GM21423 (cell line): ENCODE measurements around the gene TBC1D5.
A peak's percentile ranks its signal among the peaks of the same experiment; 100 is the strongest.

Source experiments
- ATAC-seq: cut with Tn5 transposase; IDR thresholded peaks from one replicate; pipeline ENCODE4 v1.9.1; 2021; ENCODE audit warnings: mild to moderate bottlenecking, moderate library complexity; ENCODE audit not compliant: unreplicated experiment

TBC1D5 gene

DNA sequence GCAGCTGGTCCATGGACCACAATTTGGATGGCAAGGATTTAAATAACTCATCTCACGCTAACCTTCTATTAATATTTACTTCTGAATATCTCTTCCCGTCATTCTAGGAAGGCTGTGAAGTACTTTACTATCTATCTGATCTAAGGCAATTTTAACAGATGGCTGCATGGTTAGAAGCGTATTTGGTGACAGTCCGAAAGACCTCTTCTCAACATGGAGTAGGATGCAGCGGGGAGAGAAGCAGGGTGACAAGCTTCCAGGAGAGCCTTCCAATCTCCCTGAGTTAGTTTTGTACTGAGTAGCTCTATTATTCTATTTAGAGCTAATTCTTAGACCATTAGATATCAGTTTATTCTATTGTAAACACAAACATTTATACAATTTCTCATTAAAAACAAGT is 548.3 kb downstream of the TBC1D5 start:
- no peak for ATAC-seq

DNA sequence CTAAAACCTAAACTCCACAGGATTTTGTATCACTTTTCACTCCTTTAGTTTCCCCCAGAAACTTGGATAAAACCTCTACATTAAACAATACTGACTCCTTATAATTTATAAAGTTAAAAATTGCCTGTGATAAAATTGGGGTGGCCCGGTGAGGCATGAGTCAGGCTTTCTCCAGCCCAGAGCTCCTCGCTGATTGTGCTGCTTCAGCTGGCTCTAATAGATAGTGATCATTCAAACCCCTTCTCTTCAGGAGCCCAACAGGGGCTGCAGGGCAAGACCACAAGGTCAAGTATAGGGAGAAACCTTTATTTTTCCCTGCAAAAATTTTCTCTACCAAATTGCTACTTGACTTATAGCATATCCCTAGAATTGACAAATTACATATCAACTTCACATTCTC is 549.4 kb downstream of the TBC1D5 start:
- ATAC-seq = no peak

DNA sequence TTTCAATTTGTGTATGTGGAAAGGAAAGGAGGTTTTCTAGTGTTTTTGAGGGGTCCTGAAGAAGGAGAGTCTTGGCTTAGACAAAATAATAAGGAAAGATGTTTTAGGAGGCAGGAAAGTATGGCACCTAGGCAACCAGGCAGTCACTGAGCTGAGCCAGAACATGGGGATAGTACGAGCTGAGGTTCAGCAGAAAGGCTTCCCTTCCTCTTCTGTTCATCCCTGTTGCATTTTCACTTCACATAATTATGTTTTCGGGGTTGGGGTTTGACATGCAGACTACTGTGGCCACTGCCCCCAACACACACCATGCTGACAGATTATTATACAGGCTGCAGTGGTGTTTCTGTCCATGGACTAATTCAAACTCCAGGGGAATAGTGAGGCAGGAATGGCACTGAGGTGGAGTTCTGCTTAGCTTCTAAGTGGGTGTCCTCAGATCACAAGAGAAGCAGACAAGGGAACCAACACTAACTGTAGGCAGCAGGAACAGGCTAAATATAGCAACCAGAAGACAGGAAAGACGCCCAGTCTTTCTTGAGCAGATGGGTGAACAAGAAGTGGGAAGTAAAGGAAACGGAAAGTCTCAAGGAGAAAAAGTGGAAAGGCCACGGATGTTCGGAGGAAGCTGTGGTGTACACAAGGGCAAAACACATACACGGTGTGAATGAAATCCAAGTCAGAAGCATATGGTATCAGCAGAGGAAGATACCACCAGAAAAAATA is 551.9 kb downstream of the TBC1D5 start:
- ATAC-seq = no peak

DNA sequence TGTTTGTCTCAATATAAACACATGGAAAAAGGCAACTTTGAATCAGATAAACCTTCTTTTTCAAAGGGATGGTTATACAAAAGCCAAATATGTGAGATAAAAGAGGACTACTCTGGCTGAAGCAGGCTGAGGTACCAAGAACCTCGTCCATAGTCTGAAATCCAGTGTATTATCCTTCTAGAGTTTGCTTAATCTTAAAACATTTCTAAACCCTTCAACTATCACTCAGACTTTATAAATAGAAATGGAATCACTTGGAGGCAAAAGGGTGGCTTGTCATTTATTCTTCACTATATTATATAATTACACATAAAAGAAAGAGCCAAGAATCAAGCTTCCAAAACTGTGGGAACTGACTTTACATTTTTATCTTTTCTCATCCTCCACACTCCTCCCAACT is 554.1 kb downstream of the TBC1D5 start:
- no peak for ATAC-seq

DNA sequence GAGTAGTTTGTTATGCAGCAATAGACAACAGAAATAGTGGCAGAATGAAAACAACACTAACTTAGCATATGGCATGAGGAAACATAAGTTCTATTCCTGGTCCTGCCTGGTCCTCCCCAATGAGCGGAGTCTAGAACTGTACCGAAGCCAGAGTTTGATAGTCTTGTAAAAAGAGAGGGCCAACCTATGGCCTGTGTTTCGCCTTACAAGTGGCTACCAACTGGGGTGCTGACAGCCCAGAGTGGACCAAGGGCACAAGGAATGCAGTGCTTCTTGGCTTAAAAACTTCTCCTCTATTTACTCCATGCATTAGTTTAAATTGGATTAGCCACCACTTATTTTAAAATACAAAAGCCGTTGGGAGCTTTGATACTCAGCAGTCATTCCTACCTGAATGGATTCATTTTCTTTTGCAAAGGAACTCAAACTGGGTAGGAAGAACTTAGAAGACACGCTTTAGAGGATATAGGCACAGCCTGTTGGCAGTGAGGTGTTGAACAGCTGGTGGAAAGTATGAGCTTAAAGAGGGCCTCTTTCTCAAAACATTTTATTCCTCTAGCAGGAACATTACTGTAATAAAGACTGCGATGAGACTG is 554.7 kb downstream of the TBC1D5 start:
- no peak for ATAC-seq

DNA sequence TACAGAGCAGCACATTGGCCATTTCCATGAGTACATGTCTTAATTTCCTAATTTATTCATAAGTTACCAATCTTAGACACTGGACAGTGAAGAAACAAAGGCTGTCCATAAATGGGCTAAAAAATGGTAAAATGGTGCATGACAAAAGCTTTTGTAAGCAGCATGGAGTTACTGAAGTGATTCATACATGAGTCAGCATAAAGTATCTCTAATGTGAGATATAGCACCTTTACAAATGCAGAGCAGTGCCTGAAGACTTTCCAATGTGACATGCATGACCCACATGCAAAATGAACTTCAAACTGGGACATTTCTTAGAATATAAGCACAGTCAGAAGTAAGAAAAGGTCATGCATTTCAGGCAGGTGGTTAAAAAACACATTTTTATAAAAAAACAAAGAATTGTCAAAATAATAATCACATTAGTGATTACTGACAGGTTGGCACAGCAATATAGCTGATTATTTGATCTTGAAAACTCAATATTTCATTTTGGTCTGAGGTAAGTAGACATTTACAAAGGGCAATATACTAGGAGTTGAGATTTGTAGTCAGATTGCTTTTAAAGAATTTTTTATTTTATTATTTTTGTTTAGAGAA is 558.4 kb downstream of the TBC1D5 start:
- ATAC-seq = no peak

DNA sequence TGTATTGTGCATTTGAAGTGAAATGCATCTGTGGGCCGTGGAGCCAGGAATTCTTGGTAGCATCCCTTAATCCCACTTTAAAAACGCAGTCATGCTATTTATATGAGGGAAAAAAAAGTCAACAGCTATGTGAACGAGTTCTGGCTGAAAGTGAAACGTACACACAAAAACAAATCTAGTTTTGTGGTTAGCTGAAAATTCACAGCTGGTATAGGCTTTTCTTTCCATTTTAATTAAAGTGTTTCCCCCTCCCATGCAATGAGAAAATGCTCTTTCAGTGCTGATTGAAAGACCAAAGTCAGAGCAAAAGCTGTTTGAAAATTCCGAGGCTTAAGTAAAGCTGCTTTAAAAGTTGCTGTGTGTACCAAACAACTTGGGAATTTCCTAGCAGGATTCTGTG is 560.3 kb downstream of the TBC1D5 start:
- peak; percentile 65 for ATAC-seq

DNA sequence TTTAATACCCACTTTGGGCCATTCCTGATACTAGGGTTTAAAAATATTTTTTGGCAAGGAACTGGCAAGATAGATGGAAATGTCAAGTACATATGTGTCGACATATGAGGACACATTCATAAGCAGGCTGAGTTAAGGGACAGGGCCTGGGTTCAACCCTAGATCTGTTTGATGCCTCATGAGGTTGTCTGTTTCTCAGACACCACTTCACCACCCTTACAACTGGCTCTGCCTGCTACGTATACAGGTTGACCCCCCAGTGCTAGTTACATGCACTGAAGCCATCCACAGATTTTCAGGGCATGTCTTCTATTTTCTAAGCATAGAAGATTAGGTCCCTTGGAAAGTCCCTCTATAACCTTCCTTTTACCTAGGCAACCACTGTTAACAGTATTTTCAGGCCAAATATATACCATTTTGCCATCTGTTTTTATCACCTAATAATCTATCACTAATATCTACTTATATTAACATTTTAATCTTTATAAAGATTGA is 561.0 kb downstream of the TBC1D5 start:
- ATAC-seq = peak; percentile 32

DNA sequence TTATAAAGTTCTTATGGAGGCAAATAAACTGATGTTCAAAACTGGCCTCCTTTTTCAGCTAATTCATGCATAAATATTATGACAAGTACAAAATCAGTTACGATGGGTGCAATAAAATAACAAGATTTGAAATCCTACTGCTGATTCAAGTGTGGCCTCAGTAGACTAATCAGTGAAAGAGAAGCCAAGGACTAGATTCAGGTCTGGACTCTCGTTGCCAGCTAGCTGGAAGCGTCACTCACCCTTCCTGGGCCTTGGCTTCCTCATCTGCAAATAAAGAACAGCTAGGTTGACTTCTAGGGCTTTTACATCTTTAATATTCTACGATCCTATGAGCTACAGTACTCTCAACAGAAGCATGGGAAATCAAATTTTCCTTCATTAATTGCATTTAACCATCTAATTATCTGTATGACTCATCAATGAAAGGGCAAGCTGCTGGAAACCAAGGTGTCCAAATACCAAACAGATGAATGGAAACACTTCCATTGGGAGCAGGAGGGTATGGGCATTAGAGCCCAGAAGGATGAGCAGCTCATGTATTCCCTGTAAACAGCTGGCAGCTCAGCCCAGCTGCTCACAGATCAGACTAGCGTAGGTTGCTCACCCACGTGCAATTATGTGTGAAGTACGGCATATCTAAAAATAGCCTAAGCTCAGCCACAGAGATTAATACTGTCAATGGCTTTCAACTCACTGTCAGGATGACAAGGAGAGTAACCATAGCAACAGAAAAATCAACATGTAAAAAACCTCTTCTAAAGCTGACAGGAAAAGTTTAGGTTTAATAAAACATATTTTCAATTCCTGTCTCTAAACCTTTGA is 562.8 kb downstream of the TBC1D5 start:
- ATAC-seq = peak; percentile 56

DNA sequence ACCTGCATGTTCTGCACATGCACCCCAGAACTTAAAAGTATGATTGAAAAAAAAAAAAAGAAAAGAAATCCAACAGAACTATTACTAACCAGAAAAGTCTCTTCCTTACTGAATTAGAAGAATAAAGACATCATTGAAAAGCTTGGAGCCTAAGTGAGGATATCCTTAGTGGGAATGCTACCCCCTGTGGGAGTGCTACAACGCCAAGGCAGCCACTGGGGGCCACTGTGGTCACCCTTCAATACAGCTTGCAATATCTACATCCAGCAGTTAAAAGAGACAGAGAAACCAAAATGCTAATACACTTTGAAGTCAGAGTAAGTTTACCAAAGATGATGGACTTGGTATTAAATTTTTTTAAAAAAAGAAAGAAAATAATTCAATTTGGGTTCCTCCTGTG is 565.7 kb downstream of the TBC1D5 start:
- ATAC-seq = no peak

DNA sequence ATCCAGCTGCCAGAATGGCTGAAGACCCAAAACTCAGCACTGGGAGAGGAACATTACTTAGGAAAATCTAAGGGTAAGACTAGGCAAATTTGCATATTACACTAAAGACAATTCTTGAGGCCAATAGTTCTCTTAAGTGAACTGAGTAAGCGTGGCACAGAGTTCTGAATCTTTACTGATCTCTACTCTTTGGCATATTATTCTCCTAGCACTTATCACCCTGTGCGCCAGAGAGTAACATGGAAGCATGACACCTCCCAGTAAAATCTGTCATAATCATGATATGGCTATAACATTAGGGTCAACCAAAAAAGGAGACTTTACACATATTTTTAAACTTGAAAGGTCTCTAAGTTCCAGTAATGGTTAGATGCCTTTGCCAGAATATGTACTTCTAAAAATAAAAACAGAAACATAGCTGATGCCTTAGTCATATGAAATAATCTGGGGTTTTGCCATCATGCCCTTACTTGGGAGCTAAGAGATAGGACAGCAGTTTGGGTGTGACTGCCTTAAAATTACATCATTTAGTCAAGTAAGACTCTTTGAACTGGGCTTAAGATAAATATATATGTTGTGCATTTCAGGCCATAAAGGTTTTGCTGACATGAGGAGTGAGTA is 567.1 kb downstream of the TBC1D5 start:
- no peak for ATAC-seq

DNA sequence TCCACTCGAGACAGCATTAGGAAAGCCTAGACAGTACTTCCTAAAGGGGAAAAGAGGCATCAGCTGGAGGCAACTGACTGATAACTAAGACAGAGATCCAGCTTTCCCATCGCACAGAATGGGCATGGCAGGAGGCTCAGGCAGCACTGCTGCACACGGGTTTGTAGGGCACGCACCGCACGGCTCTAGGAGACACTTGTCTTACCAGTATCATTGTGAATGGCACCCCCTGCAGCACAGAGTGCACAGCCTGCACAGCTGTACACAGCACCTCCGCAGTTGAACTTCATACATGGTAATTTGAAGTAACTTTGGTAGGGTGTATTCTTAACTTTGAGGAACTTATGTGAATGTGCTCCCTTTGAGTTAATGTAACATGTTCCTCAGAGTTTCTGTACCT is 576.1 kb downstream of the TBC1D5 start:
- ATAC-seq = no peak

DNA sequence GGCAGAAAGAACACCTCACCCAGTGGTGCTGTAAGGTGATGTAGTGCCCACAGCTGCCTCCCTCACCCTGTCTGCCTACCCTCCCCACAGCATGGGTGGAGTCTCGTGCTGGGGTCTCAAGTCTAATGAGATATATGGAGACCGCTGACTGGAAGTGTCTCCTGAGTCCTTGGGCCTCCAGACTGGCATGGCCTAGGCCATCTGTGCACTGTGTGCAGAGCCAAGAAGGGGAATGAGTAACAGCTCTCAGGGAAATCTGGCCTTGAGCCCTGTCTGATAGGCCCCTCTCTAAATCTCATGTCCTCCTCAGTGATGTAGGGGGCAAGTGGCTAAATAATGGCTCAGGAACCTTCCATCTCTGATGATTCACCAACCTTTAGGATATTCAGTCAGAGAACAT is 580.3 kb downstream of the TBC1D5 start:
- ATAC-seq = no peak

DNA sequence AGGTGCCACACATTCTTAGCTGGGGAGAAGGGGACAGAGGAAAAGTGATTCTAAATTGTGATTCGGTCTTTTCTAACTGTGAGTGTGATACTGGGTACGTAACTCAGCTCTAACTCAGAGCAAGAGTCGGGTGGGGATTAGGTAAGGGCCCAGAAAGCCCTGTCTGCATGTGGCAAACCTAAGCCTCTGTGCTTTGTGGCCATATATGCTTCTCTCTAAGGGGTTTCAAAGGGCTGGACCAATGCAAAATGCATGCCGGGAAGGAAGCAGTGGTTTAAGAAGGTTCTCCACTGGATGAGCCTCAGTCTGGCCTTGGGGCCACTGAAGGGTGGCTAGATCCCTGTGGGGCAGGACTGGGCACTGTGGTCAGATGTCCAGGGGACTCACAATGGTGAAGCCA is 581.8 kb downstream of the TBC1D5 start:
- no peak for ATAC-seq

DNA sequence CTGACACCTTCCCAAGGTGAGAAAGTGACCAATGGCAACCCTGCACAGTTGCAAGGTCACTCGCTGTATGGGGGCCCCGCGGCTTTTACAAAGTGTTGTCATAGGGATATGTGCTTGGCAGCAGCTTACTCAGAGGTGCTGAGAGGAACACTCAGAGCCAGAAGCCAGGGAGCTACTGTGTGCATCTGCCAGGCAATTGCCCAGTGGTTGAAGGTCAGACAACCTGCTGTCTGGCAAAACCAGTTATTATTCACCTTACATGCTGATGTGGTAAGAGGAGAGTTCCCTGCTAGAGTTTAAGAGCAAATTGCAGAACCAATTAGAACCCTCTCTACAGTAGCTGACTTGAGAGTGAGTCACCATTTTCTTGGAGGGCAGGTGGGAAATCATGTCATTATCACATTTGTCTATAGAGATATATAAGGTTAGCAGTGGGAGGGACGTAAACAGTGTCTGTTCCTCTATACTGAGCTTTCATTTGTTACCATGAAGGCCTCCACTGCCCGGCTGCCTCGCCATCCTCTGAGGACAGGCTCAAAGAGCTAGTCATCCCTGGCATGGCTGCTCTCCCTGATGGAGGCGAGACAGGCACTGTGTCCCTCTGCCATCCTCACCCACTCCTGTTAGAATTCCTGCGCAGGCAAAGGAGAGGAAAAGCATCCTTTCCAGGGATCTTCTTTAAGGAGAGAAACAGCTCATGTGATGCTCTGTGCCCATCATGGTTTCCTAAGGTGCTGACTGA is 583.3 kb downstream of the TBC1D5 start:
- no peak for ATAC-seq

DNA sequence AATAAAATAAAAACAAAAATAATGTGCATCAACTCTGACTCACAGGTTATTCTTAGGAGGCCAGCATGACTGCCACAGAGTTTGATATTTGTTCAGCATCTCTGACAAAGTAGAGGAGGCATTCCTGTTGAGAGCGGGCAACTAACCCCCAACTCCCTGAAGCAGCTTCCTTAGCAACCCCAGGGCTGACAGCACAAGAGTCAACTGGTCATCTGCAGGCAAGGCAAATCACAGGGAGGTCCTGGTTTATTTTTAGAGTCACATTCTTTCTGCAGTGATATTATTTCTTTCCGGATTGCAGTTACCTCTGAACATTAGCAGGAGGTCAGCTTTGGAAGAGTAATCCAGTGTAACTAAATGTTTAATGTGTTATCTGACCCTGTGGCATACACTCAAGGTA is 584.7 kb downstream of the TBC1D5 start:
- ATAC-seq = no peak

DNA sequence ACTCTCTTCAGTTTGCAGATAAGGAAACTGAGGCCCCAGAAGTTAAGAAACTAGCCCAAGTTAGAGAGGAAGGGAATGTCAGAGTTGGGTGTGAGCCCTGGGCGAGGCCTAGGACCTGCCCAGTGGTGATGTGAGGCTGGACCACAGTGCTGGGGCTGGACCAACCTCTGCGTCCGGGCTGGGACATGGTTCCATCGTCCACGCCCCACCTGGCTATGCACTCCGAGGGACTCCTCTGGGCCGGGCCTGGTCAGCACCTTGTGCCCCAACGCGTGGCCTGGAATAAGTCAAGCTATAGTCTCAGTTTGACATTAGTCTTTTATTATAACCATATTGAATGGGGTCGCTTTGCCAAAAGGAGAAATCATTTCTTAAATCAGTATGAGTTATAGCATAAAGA is 585.6 kb downstream of the TBC1D5 start:
- no peak for ATAC-seq

DNA sequence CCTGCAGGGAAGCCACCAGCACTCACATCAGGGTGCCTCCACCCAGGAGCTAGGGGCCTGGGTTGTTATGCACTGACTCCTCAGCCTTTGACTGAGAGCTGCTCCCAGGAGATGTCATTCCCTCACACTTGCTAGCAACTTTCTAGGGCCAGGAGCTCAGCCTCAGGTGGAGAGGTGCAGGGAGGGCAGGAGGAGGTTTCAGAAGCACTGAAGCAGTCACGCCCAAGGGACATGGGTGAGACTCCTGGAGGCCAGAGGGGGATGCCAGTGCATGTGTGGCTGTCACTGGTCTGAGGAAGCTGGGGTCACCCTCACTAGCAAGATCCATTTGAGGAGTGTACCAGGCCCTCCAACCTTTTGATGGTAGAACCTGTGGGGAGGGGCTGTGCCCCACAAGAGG is 586.5 kb downstream of the TBC1D5 start:
- ATAC-seq = no peak

DNA sequence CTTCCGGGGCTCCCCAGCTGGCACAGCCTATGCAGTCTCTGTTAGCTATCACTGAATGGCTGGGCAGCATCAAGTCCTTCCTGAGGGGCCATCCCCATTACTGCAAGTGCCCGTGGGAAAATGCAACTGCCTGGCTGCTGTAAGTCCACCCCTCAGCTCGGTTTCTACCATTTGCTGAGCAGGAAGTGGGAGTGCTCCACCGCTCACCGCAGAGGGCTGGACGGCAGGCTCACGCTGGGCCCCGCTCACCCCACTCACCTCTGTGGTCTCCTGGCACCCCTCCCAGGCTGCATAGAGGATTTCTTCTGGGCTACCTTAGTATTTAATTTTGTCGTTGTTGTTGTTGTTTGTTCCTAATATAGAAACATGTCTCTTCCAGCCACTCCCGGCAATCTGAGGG is 587.5 kb downstream of the TBC1D5 start:
- no peak for ATAC-seq

DNA sequence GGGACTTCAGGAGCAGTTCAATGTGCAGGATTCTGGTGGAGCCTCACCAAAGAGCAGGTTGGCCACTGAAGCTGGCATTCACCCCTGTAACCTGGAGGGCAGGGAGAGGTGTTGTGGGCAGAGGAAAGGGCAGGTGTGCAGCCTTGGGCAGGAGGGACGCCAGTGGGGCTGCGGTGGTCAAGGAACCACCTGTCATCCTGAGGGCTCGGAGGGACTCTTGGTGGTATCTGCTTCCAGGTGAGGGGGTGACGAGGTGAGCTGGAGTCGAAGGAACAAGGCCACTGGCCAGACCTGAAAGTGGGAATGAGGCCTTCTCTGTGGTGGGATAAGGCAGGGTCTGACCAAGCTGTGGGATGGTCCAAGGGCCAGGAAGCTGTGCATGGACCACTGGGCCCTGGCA is 588.2 kb downstream of the TBC1D5 start:
- no peak for ATAC-seq
